Upper lobe of right lung (tissue), 1 donor: ENCODE measurements around the gene SNRPF. TPM values are rescaled to one million over a fixed set of nuclear protein-coding genes. Genes with fewer than 3 reads are reported as not detected.

Source experiments
- ATAC-seq: fragments of 200-7000 bp; cut with Tn5 transposase; one replicate; pipeline ENCODE4 v1.9.1; 2020; ENCODE audit warnings: mild to moderate bottlenecking, moderate library complexity
- DNase-seq: peaks from one replicate; pipeline ENCODE4 v3.0.0-alpha.2; 2020
- H3K27ac ChIP-seq: fragments of 200-600 bp; one replicate; pipeline ENCODE4 v1.8.0; 2022
- H3K27me3 ChIP-seq: fragments of 200-600 bp; one replicate; pipeline ENCODE4 v1.8.0; 2022; ENCODE audit warnings: mild to moderate bottlenecking
- H3K36me3 ChIP-seq: fragments of 200-600 bp; one replicate; pipeline ENCODE4 v1.8.0; 2022
- H3K4me1 ChIP-seq: fragments of 200-600 bp; one replicate; pipeline ENCODE4 v1.8.0; 2022
- H3K4me3 ChIP-seq: fragments of 200-600 bp; one replicate; pipeline ENCODE4 v1.8.0; 2022; ENCODE audit warnings: mild to moderate bottlenecking
- H3K9me3 ChIP-seq: fragments of 200-600 bp; one replicate; pipeline ENCODE4 v1.8.0; 2022
- CTCF ChIP-seq: fragments of 200-600 bp; IDR thresholded peaks from one replicate; pipeline ENCODE4 v1.8.0; 2022; ENCODE audit warnings: antibody characterized with exemption
- intact Hi-C: fragments of 100-400 bp; cut with DNase I; formaldehyde crosslinking; loops from one replicate; pipeline ENCODE4 v1.11.0; 2022
- total RNA-seq: library from RNA; stranded (reverse); fragmentation: NEBNext Ultra II Directional; extraction: Animal tissue kit (Norgen Biotek cat#: 25700); gene quantifications from one replicate; pipeline ENCODE4 v1.2.1, GENCODE V29; 2021
- donor health status: DM: no; HTN: yes; CAD: no; lungs with severe emphysema.

Gene SNRPF
- total RNA-seq, 1 donor from 2014 or later = 15.2 TPM

DNA sequence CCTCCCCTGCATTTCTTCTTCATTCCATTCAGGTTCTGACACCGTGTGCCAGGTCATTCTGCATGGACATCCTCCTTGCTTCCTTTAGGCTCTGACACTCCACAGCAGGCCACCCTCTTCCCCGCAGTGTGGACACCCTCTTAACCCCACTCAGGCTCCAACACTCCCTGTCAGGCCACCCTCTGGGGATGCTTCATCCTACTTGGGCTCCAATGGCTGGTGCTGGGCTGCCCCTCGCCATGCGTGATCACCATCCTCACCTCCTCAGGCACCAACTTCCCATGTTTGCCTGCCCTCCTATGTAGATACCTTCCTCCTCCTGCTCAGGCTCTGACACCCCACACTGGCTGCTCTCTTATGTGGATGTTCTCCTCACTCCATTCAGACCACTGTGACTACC, 6.6 kb upstream of the SNRPF start:
- Histone ChIP-seq H3K27me3 (no peaks in the 10 kb centered on the region), H3K27ac (no peak overlapping the region), H3K4me3 (no peak overlapping the region), H3K4me1 (no peaks in the 10 kb centered on the region), H3K36me3 (no peaks in the 10 kb centered on the region), H3K9me3 (no peaks in the 10 kb centered on the region)
- intact Hi-C loops = no loop called here
- DNase-seq (no peak), ATAC-seq (peak; percentile 8)
- no peak for TF ChIP-seq CTCF

- Histone ChIP-seq H3K36me3 (peaks cover 10% of the 10 kb centered on the region), H3K27me3 (no peaks in the 10 kb centered on the region), H3K9me3 (no peaks in the 10 kb centered on the region), H3K4me3 (no peak overlapping the region), H3K4me1 (peaks cover 16% of the 10 kb centered on the region), H3K27ac (no peak overlapping the region)
- TF ChIP-seq CTCF = no peak
- no peak for ATAC-seq
- DNase-seq = no peak
- intact Hi-C loops = no loop called here
These were observed 1.6 kb upstream of the SNRPF start for GRCh38 chr12:95857156-95857555.

DNA sequence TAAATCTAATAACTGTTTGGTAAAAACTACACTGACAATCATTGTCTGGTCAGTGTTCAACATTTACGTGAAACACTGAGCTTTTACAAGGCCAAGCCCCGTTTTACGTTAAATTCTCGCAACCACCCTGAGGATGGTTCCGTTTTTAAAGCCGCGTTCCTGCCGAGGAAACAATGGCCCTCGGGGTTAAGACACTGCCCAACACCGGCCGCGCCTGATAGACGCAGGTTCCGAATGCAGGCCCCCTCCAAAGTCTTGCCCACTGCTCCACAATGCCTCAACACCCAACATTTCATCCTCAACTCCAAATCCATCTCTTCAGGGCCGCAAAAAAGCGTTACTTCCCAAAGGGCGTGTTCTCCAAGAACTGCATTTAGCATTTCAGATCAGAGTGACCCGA, 953 bp upstream of the SNRPF start:
- TF ChIP-seq CTCF = no peak
- Histone ChIP-seq H3K27ac (no peak overlapping the region), H3K36me3 (peaks cover 17% of the 10 kb centered on the region), H3K27me3 (no peaks in the 10 kb centered on the region), H3K9me3 (no peaks in the 10 kb centered on the region), H3K4me1 (peaks cover 16% of the 10 kb centered on the region), H3K4me3 (peak overlapping the region; percentile 77)
- no peak for ATAC-seq
- intact Hi-C loops = no loop called here
- no peak for DNase-seq

- H3K27me3 ChIP-seq = no peaks in the 10 kb centered on the region
- peaks cover 16% of the 10 kb centered on the region for H3K4me1 ChIP-seq
- peaks cover 29% of the 10 kb centered on the region for H3K36me3 ChIP-seq
- H3K27ac ChIP-seq = peak overlapping the region; percentile 85
- DNase-seq (no peak), ATAC-seq (no peak)
- H3K9me3 ChIP-seq = no peaks in the 10 kb centered on the region
- intact Hi-C loops = no loop called here
- peak overlapping the region; percentile 77 for H3K4me3 ChIP-seq
- TF ChIP-seq CTCF = no peak
These were observed 628 bp downstream of the SNRPF start for GRCh38 chr12:95859344-95859816.

- Histone ChIP-seq H3K36me3 (peaks cover 38% of the 10 kb centered on the region), H3K27me3 (no peaks in the 10 kb centered on the region), H3K4me3 (peak overlapping the region; percentile 77), H3K27ac (no peak overlapping the region), H3K4me1 (peaks cover 16% of the 10 kb centered on the region), H3K9me3 (no peaks in the 10 kb centered on the region)
- intact Hi-C loops = no loop called here
- ATAC-seq = no peak
- DNase-seq = no peak
- no peak for TF ChIP-seq CTCF
These were observed 1.4 kb downstream of the SNRPF start for GRCh38 chr12:95859947-95860850.
